T-helper 1 cell treated with Interleukin-12 subunit alpha and Interleukin-12 subunit beta and Interleukin-4 antibody, amounts not matched to agents 30 ng/mL and 1 ng/mL, for 36 hours (primary cell): ENCODE measurements around the gene DTYMK. TPM values are rescaled to one million over a fixed set of nuclear protein-coding genes. Genes with fewer than 3 reads are reported as not detected.

Experiments
- intact Hi-C: fragments of 100-400 bp; cut with micrococcal nuclease; formaldehyde crosslinking; loops from one replicate; pipeline ENCODE4 v1.15.1; 2024
- total RNA-seq: library from RNA; stranded (reverse); gene quantifications from 2 replicates; pipeline ENCODE4 v1.2.3, GENCODE V29; 2022

DTYMK gene
- total RNA-seq, 1 donor from 2014 or later: 60.2 TPM

DNA sequence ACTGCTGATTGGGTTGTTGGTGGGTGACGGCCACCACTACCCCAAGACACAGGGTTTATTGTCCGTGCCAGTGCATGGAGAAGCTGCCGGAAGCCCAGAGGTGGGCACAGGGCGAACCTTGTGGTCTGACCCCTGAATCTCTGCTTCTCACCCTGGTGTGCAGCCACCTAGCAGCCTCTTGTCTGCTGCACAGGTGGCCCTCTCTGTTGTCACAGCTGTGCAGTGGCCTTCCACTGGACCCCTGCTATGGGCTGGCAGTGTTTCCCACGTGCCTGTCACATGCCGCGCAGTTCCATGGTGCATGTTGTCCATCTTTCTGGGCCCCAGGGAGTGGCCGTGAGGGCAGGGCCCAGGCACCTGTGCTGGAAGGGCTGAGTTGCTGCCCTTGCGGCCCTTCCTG lies 33.9 kb downstream of the DTYMK start:
- intact Hi-C loops: no loop called here

DNA sequence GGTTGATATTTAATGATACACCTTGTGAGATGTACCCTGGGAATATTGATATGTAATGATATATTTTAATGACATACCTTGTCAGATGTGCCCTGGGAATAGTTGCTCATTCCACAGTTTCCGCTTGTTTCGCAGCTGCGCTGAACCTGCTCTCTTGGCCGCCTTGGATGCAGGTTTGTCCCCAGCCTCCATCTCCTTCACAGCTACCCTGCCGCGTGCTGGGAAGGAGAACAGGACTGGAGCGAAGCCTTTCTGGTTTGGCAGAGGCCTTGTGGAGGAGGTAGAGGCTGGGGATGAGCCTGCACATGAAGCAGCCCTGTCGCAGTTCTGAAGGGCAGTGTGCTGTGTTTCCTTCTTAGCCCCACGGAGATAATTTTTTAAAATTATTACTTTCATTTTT lies 34.5 kb downstream of the DTYMK start:
- intact Hi-C loops: no loop called here

DNA sequence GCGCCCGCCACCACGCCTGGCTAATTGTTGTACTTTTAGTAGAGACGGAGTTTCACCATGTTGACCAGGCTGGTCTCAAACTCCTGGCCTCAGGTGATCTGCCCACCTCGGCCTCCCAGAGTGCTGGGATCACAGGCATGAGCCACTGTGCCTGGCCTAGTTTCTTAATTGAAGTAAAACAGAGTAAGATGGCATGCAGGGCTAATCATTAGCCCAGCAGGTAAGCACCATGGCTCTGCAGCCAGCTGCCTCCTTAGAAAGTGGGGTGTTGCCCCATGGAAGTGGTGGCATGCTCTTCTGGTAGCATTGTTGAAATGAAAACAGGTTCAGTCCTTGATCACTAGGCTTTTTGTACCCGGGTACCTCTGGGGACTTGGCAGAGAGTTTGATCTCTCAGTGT lies 36.7 kb downstream of the DTYMK start:
- intact Hi-C loops: no loop called here

DNA sequence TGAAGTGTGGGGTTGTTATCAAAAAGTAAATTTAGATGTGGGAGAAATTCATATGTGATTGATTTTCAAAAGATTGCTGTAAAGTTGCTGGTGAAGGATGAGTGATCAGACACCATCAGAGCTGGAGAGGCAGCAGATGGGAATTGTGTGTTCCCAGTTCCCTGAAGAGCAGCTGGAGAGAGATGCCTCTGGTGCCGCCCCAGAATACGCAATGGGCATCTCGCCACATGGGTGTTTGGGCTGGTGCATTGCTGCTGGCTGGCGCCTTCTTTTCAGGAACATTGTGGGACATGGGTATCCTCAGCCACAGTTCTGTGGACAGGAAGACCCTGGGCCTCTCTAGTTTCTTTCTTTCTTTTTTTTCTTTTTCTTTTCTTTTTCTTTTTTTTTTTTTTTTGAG lies 37.2 kb downstream of the DTYMK start:
- intact Hi-C loops: no loop called here

DNA sequence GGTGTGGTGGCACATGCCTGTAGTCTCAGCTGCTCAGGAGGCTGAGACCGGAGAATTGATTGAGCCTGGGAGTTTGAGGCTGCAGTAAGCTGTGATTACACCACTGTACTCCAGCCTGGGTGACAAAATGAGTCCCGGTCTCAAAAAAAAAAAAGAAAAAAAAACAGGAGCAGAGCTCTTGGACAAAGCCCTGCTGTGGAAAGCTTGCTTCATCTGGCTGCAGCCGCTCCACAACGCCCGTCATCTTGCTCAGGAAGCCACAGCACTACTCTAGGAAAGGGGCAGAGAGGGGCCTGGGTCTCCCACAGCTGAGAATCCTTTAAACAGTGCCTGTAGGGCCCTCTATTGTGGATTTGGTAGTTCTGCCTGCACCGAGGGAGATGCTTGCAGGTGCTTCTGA lies 38.2 kb downstream of the DTYMK start:
- intact Hi-C loops: no loop called here

DNA sequence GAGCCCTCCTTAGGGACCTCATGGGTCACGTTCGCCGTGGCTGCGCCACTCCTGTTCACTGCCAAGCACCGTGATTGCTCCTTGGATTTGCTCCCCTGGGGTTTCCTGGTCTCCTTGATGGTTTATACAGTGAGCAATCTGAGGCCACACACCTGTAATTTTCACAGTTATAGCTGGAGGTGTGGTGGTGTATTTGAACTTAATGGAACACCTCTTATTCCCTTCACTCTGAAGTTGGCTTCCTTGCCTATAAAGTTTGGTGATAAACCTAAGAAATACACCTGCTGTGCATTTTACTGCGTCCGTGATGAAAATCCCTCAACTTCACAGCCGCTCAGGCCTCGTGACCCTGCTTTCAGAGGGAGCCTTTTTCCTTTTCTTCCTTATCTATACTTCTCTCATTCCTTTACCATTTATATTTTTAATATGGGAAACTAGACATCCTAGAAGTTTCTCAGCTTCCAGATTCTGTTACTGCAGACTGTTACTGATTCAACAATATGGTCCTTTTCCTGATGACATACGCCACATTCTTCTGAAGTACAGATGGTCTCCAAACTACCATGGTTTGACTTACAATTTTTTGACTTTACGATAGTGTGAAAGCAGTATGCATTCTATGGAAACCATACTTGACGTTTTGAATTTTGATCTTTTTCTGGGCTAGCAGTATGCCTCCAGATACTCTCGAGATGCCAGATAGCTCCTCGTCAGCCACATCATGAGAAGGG lies 40.5 kb downstream of the DTYMK start:
- intact Hi-C loops: no loop called here

DNA sequence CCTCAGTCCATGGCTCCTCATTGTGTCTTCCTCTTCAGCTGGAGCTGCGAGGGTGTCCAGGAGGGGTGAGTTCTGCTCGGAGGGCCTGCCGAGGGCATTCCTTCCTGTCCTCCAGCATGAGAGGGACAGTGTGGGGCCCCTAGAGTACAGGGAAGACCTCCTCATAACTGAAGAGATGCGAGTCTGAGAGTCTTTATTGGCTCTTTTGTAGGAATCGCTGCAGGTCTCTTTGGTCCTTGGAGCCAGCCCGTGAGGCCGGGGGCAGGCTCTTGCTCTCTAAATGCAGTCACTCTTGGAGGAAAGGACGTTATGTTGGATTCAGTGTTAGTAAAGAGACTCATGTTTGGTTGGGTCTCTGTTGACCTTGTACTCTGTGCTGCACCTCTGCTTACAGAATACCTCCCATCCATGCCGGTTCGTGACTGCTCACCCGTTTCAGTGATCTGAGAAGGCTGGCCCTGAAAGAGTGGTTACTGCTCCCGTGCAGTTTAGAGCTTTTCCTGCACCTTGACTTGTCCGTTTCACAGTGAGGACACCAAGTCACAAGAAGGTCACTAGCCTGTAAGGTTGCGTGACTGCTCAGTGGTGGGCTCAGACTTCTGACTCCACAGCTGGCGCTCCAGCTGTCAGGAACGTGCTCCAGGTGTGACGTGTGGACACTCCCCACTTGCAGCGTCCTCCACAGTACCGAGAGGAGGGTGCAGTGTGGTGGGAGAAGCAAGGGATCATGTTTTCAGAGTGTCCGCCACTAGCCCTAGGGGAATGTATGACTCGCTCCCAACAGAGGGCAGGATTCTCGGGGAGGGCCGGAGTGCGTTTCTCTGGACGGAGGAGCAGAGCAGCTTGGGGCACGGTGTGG lies 41.3 kb downstream of the DTYMK start:
- intact Hi-C loops: no loop called here

DNA sequence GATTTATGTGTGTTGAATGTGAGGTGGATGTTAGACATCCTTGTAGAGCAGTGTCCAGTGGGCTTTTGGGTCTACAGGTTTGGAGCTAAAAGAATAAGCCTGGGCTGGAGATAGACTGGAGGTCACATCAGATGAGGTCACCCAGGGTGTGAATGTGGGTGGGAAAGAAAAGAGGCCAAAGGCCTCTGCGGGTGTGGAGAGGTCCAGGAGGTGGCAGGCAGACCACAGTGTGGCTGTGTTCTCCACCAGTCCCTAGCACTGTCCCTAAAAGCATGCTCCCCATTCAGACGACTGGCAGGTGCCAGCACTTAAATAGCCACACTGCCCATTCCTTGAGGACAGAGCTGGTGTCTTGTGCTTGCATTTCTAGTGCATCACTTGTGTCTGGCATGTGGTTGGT lies 45.0 kb downstream of the DTYMK start:
- intact Hi-C loops: no loop called here

DNA sequence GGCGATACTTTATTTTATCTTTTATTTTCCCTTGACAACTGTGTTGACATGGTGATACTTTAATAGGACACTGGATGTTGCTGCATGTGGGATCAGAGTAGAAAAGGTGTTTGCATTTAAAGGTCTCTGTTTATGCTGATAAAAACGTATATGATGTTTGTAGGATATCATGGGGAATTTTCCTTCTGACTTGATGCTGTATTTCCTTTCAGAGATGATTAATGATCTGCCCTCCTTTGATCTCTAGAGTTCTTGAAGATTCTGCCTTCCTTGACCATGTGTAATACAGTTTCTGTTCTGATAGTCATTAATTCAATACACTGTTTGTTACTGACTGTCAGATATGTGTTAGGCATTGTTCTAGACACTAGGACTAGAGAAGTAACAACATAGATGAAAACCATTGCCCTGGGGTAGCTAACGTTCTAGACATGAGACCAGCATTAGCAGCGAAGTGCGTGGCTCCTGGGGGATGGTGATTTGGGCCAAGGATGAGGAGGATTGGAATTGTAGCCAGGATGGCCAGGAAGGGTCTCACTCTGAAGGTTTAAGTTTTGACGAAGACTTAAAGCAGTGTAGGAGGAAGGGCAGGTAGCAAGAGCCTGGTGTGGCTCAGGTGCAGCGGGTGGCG lies 46.3 kb downstream of the DTYMK start:
- intact Hi-C loops: no loop called here

DNA sequence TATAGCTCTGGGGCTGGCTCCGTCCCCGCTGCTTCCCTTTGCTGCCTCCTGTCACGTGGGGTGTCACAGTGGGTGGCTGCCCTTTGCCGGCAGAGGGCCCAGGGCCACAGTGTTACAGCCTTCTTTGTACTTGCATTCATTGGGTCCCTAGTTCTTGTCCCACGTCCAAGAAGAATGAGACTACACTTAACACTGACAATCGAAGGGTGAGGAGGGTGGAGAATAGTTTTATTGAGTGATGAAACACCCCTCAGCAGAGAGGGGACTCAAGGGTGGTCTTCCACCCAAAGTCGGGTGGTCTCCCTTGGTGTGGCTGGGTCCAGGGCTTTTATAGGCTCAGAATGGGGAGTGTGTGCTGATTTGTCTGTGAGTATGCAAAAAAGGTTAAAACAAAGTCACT lies 47.2 kb downstream of the DTYMK start:
- intact Hi-C loops: loop anchor here (5.0 kb wide), 2 partner anchors 1077 to 1502 kb away; partner anchors contain the start of genes COPS9 and DUSP28

DNA sequence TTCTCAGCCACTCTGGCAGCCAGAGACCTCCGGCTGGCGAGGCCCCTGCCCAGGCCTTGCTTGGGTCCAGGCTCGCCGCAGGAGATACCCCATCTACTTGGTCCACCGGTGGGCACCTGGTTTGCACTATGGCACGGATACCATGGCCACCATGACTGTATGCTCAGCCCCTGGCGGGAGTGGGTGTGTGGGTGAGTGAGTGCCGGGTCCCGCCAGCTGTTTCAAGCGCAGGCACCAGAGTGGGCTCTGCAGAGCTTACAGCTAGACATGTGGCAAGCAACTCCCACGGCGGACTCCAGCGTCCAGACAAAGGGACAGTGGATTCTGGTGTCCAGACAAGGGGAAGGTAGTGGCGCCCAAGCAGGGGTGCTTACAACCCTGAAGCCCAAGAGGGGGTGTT lies 47.7 kb downstream of the DTYMK start:
- intact Hi-C loops: loop anchor here (1.0 to 5.0 kb wide), 5 partner anchors 29 to 1502 kb away; partner anchors contain the start of genes COPS9, DTYMK, DUSP28 and PPP1R7

DNA sequence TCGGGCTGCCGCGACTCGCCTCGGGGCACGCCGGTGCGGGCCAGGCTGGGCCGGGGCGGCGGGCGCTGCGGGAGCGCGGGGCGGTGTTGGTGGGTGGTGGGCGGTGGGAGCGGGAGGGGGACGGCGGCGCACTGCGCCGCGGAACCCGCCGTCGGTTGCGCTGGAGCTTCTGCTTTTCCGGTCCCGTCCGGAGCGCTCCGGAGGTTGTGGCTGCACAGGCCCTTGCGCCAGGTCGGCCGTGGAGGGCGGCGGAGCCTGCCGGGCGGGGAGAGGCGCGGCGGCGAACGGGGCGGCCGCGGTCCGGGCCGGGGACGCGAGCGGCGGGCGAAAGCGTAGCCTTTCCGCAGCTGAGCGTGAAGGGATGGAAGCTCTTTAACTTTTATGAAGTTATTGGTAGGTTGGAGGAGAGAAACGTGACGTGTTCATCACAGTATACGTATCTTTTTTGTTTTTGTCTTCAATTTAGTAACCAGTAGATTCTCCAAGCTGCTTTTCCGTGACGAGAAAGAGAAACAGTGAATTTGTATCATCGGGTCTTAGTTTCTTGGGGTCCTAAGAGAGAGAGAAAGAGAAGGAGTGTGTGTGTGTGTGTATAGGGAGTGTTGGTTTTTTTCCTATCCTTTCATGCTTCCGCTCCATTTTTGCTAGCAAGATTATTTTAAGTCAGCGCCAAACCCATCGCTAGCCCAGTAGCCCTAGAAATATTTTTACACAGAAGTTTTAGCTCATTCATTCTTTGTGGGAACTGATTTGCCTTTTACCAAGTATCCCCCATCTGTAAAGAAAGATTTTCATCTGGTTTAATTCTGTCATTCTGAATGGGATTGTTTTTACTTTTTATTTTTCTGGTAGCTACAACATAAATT lies 48.6 kb downstream of the DTYMK start:
- intact Hi-C loops: loop anchor here (1.0 to 5.0 kb wide), 12 partner anchors 21 to 1501 kb away; partner anchors contain the start of genes COPS9, D2HGDH, DTYMK and DUSP28

DNA sequence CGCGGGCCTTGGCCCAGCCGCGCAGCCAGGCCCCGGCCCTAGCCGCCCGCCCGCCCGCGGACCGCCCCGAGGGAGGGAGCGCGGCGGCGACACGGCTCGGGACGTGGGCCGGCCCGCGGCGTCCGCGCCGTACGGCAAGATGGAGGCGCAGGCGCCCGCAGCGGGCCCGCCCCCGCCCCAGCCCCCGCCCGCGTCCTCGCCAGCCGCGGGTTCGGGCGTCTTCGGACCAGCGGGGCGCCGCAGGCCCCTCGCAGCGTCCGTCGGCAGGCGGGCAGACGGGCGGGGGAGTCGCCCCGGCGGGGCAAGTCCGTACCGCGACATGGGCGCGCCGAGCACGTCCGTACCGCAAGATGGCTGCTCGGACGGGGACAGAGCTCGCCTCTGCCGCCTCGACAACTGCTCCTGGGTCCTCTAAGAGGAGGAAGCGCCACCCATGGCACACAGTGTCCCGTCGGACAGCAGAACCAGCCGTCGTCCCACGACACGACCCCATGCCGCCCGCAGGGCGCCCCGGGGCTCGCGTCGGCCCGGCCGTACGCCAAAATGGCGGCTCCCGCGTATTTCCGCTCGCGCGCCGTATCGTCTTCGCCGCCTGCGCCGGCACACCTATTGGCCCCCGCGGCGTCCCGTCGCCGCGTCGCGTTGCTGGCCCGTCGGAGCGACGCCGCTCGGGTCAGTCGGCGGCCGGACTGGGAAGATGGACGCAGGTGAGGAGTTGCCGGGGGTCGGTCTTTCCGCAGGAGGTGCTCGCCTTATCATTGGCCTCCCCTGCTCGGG lies 49.4 kb downstream of the DTYMK start, which contains the start of the genes ATG4B and THAP4:
TSS of gene ATG4B (plus strand) at position 676 of the 777 bp plus-strand sequence. CDS start at position 698, 22 bp downstream.
TSS of gene THAP4 (minus strand) at position 141 of the 777 bp plus-strand sequence. CDS start 141 bp downstream, outside the sequence.
- intact Hi-C loops: loop anchor here (1.0 to 5.0 kb wide), 9 partner anchors 20 to 1500 kb away; partner anchors contain the start of genes COPS9, D2HGDH, DUSP28 and HDLBP

DNA sequence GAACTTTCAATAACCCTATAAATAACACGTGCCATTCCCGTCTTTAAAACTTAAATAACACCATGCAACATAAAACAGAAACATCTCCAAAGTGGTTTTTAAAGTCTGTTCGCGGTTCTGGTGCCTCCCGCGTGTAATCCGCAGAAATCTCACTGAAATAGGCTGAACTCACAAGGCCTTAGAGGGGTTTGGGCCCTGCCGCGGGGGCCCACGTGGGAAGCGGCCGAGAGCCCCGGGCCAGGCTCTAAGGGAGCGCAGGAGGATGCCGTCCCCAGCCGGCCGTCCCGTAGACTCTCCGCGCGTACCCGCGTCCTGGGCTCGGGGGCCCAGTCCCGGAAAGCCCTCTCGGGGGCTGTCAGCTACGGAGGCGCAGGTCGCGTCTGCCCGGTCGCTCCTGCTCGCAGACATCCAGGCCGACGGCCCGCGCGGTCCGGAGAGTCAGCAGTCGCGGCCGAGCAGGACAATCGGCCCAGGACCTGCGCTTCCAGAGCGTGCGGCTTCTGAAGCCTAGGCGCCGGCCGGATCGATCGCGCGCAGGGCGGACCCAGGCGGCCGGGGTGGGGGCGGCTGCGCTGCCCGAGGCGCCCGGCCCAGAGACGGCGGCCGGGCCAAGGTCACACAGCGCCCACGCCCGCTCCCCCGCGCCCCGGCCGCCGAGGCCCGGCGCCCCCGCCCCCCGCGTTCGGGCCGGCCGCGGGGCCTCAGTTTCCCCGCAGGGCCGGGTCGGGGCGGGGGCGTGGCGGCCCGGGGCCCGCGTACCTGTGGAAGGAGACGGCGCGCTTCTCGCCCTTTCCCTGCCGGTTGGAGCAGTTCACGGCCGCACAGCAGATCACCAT lies 50.2 kb downstream of the DTYMK start:
- intact Hi-C loops: loop anchor here (1.0 to 5.0 kb wide), 9 partner anchors 19 to 1499 kb away; partner anchors contain the start of genes COPS9, D2HGDH, DUSP28 and HDLBP

DNA sequence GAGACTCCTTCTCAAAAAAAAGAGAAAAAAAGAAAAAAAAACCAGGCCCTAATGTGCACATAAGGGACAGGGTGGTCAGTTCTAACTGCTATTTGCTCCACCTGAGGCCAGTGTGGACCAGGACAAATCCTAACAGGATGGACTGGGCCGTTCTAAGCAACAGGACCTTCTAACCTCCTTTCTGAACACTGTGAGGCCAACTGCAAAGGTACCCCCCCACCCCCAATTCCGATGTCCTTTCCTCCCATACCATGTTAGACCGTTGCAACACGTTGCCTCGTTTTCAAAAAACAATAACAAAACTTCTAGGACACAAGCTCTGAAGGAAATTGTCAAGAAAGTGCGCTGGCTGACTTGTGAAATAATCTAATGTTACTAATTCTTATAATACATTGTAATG lies 50.9 kb downstream of the DTYMK start:
- intact Hi-C loops: loop anchor here (5.0 kb wide), 2 partner anchors 1073 to 1498 kb away; partner anchors contain the start of genes COPS9 and DUSP28

DNA sequence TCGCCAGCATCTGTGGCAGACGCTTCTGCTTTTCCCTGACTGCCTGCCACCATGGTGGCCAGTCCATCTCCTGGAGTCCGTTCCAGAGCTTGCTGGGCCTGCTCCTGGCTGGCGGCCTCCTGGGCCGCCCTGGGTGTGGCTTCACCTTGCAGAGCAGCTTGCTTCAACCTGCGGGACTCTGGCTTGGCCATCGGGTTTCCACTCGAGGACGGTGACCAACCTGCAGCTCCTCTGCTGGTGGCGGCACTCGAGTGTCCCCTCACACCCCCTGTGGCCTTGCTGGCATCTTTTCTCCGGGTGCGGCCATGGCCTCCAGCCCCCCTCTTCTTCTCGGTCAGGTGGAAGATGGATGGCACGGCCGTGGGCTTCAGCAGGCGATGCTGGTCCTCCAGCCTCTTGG lies 53.1 kb downstream of the DTYMK start:
- intact Hi-C loops: no loop called here

DNA sequence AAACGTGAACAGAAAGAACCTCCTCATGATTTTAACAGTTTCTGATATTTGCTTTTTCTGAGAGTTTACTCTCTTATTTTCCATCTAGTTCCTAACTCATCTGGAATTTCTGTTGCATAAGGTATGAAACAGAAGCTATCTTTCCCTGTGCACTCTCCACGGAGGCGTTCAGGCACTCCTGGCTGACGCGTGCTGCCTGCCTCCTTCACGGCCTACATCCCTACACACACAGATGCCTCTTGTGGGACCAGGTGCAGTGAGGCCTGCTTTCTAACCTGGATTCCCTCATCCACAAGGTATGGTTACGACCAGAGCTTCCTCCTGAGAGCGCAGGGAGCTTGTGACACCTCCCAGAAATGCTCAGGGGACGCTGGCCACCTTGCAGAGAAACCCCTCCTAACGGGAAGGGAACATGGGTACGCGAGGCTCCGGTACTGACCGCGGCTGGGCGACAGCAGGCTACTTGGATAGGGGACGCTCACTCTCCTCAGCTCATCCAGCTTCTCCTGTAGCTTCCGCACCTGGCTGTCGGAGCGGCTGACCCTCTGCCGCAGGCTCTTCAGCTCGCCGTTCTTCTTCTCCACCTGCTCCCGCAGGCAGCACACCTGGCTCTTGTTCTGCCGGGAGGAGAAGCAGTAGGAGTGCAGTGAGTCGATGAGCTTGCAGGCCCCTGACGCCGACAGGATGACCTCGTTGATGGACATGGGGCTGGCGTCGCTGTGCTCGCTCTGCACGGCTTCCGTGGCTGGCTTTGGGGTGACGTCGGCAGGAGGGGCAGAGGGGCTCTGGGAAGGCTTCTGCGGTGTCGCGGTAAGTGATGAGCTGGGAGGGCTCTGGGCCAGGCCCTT lies 53.9 kb downstream of the DTYMK start:
- intact Hi-C loops: no loop called here
